SK-N-SH treated with all-trans-retinoic acid at 6 μM for 48 hours (cell line): ENCODE results near the gene ID4.

ENCODE experiments used
- ATAC-seq: fragments of 200-7000 bp; cut with Tn5 transposase; 3 replicates; pipeline ENCODE4 v1.9.1; 2020; ENCODE audit warnings: mild to moderate bottlenecking, moderate library complexity
- ARNTL ChIP-seq: fragments of 450-650 bp; formaldehyde crosslinking; IDR thresholded peaks from 2 replicates; pipeline ENCODE4 v1.5.0; 2020; ENCODE audit warnings: low read depth, mild to moderate bottlenecking, moderate library complexity, borderline replicate concordance
- BACH2 ChIP-seq: fragments of 250-450 bp; sonication (Bioruptor Pico); IDR thresholded peaks from 2 replicates; pipeline ENCODE4 v1.9.0; 2021; ENCODE audit warnings: mild to moderate bottlenecking, borderline replicate concordance
- ESRRG ChIP-seq: fragments of 250-450 bp; sonication (Bioruptor Pico); IDR thresholded peaks from 2 replicates; pipeline ENCODE4 v1.6.1; 2021; ENCODE audit warnings: mild to moderate bottlenecking
- GLIS3 ChIP-seq: fragments of 250-450 bp; sonication (Bioruptor Pico); IDR thresholded peaks from 2 replicates; pipeline ENCODE4 v1.5.0; 2020; ENCODE audit warnings: mild to moderate bottlenecking, moderate library complexity
- ISL1 ChIP-seq: fragments of 250-450 bp; sonication (Bioruptor Pico); IDR thresholded peaks from 2 replicates; pipeline ENCODE4 v2.1.2; 2022; ENCODE audit warnings: mild to moderate bottlenecking, moderate library complexity
- OSR1 ChIP-seq: fragments of 250-450 bp; sonication (Bioruptor Pico); IDR thresholded peaks from 2 replicates; pipeline ENCODE4 v1.8.0; 2022; ENCODE audit warnings: moderate library complexity, mild to moderate bottlenecking, inconsistent platforms
- PPARA ChIP-seq: fragments of 250-450 bp; sonication (Bioruptor Pico); IDR thresholded peaks from 2 replicates; pipeline ENCODE4 v1.5.0; 2020; ENCODE audit warnings: mild to moderate bottlenecking, borderline replicate concordance
- RARB ChIP-seq: fragments of 250-450 bp; sonication (Bioruptor Pico); IDR thresholded peaks from 2 replicates; pipeline ENCODE4 v1.8.0; 2021; ENCODE audit warnings: mild to moderate bottlenecking, moderate library complexity
- SNAI2 ChIP-seq: fragments of 250-450 bp; sonication (Bioruptor Pico); IDR thresholded peaks from 2 replicates; pipeline ENCODE4 v1.5.0; 2020; ENCODE audit warnings: mild to moderate bottlenecking, moderate library complexity
- TCF4 ChIP-seq: fragments of 250-450 bp; sonication (Bioruptor Pico); IDR thresholded peaks from 2 replicates; pipeline ENCODE4 v1.8.0; 2021; ENCODE audit warnings: mild to moderate bottlenecking, moderate library complexity, borderline replicate concordance
- TOX ChIP-seq: fragments of 250-450 bp; sonication (Bioruptor Pico); IDR thresholded peaks from 2 replicates; pipeline ENCODE4 v1.8.0; 2021; ENCODE audit warnings: mild to moderate bottlenecking, moderate library complexity, borderline replicate concordance
- ZFP30 ChIP-seq: fragments of 450-650 bp; formaldehyde crosslinking; IDR thresholded peaks from 2 replicates; pipeline ENCODE4 v1.5.0; 2022; ENCODE audit warnings: mild to moderate bottlenecking, moderate library complexity
- ZNF565 ChIP-seq: fragments of 450-650 bp; formaldehyde crosslinking; conservative IDR thresholded peaks from 2 replicates; pipeline ENCODE4 v1.5.0; 2020; ENCODE audit warnings: low read depth, mild to moderate bottlenecking, moderate library complexity
- ZNF70 ChIP-seq: fragments of 450-650 bp; formaldehyde crosslinking; IDR thresholded peaks from 2 replicates; pipeline ENCODE4 v1.5.0; 2020; ENCODE audit warnings: mild to moderate bottlenecking, moderate library complexity
- ZNF8 ChIP-seq: fragments of 450-650 bp; formaldehyde crosslinking; IDR thresholded peaks from 2 replicates; pipeline ENCODE4 v1.5.0; 2020; ENCODE audit warnings: mild to moderate bottlenecking, moderate library complexity
- TF ChIP-seq, protein P1 (sequence below): fragments of 250-450 bp; sonication (Bioruptor Pico); IDR thresholded peaks from 2 replicates; pipeline ENCODE4 v1.8.0; 2021; ENCODE audit warnings: low read depth, mild to moderate bottlenecking, moderate library complexity, borderline replicate concordance
- TF ChIP-seq, protein P2 (sequence below): fragments of 250-450 bp; sonication (Bioruptor Pico); IDR thresholded peaks from 2 replicates; pipeline ENCODE4 v1.5.1; 2020; ENCODE audit warnings: low read depth, mild to moderate bottlenecking, moderate library complexity
- TF ChIP-seq, protein P3 (sequence below): fragments of 250-450 bp; sonication (Bioruptor Pico); IDR thresholded peaks from 2 replicates; pipeline ENCODE4 v1.5.1; 2021; ENCODE audit warnings: mild to moderate bottlenecking, moderate library complexity

The ID4 gene

DNA sequence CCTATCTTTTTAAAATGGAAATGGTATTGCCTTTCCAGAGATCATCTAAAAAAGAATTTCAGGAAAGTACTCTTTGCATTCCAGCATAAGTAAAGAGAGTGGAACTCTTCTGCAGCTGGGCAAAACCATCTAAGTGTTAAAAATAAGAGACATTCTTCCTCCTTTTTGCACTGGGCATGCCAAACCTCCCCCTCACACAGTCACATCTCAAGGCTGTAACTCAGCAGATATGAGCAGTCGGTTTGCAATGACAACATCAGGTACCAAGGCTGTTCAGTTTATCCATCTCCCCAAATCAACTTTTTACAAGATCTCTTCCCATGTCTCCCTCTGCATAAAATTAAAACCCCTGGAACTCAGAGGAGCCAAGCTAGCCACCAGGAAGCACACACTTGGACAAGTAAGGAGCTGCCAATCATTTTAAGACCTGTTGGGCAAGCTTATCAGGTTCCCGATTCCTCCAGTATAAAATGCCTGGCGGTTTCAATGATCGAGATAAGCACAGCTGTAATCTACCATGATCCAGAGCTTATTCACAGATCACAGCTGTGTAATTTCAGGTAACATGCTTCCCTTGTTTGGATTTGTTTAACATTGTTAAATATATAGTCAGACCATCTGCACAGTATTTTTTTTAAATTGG, 23.2 kb downstream of the ID4 start (continued):
- TF ChIP-seq, protein P1, sequence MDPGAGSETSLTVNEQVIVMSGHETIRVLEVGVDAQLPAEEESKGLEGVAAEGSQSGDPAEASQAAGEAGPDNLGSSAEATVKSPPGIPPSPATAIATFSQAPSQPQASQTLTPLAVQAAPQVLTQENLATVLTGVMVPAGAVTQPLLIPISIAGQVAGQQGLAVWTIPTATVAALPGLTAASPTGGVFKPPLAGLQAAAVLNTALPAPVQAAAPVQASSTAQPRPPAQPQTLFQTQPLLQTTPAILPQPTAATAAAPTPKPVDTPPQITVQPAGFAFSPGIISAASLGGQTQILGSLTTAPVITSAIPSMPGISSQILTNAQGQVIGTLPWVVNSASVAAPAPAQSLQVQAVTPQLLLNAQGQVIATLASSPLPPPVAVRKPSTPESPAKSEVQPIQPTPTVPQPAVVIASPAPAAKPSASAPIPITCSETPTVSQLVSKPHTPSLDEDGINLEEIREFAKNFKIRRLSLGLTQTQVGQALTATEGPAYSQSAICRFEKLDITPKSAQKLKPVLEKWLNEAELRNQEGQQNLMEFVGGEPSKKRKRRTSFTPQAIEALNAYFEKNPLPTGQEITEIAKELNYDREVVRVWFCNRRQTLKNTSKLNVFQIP (CRISPR knock-in tag), result no peak
- TF ChIP-seq OSR1 (CRISPR knock-in tag) (no peak), ZNF70 (CRISPR knock-in tag) (no peak), ZNF565 (no peak), TOX (CRISPR knock-in tag) (no peak), TCF4 (CRISPR knock-in tag) (no peak), ISL1 (CRISPR knock-in tag) (no peak)
- TF ChIP-seq, protein P2, sequence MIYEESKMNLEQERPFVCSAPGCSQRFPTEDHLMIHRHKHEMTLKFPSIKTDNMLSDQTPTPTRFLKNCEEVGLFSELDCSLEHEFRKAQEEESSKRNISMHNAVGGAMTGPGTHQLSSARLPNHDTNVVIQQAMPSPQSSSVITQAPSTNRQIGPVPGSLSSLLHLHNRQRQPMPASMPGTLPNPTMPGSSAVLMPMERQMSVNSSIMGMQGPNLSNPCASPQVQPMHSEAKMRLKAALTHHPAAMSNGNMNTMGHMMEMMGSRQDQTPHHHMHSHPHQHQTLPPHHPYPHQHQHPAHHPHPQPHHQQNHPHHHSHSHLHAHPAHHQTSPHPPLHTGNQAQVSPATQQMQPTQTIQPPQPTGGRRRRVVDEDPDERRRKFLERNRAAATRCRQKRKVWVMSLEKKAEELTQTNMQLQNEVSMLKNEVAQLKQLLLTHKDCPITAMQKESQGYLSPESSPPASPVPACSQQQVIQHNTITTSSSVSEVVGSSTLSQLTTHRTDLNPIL (CRISPR knock-in tag), result no peak
- TF ChIP-seq, all 23 proteins: peak for 0

DNA sequence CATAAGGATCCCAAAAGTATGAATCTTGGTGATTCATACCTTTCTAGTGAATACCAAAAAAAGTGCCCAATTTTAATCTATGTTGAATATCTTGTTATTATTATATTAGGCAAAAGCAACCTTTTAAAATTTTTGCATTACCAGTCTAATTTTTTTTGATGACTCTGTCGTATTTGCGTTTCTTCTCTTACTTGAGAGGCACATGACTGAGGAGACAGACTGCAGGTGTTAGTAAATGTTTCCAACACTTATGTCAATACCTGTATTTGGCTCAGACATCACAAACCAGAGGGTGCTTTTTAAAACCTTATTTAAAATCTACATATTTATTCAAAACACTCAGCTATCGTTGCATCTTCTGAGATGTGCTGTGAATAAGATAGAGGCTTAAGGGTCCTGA, 27.1 kb downstream of the ID4 start:
- TF ChIP-seq, protein P2 (CRISPR knock-in tag), result no peak
- TF ChIP-seq BACH2 (CRISPR knock-in tag) (no peak), ARNTL (CRISPR knock-in tag) (no peak), GLIS3 (no peak), ZNF565 (no peak), ZNF8 (CRISPR knock-in tag) (no peak)
- TF ChIP-seq, all 23 proteins: peak for 0
- no peak for ATAC-seq

DNA sequence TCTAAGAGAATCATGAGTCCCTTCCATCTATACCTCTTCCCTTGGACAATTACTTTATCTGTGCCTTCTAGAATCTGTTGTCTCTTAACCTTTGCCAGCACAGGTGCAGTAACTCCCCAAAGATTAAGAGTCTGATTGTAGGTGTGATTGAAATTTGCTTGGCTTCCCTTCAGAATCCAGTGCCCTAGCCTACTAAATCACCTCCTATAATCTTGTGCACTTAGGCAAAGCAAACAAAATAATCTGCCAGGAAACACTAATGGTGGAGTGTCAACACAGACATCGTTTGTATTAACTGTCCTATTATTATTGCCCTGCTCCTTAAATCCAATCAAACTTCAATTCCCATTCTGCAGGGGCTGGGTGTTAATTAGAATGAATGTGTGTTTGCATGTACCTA, 28.0 kb downstream of the ID4 start:
- TF ChIP-seq ZFP30 (CRISPR knock-in tag), result no peak
- no peak for TF ChIP-seq ZNF70 (CRISPR knock-in tag)
- TF ChIP-seq, protein P3, sequence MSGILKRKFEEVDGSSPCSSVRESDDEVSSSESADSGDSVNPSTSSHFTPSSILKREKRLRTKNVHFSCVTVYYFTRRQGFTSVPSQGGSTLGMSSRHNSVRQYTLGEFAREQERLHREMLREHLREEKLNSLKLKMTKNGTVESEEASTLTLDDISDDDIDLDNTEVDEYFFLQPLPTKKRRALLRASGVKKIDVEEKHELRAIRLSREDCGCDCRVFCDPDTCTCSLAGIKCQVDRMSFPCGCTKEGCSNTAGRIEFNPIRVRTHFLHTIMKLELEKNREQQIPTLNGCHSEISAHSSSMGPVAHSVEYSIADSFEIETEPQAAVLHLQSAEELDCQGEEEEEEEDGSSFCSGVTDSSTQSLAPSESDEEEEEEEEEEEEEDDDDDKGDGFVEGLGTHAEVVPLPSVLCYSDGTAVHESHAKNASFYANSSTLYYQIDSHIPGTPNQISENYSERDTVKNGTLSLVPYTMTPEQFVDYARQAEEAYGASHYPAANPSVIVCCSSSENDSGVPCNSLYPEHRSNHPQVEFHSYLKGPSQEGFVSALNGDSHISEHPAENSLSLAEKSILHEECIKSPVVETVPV (CRISPR knock-in tag), result no peak
- TF ChIP-seq ESRRG (CRISPR knock-in tag), result no peak
- TF ChIP-seq ARNTL (CRISPR knock-in tag), result no peak

DNA sequence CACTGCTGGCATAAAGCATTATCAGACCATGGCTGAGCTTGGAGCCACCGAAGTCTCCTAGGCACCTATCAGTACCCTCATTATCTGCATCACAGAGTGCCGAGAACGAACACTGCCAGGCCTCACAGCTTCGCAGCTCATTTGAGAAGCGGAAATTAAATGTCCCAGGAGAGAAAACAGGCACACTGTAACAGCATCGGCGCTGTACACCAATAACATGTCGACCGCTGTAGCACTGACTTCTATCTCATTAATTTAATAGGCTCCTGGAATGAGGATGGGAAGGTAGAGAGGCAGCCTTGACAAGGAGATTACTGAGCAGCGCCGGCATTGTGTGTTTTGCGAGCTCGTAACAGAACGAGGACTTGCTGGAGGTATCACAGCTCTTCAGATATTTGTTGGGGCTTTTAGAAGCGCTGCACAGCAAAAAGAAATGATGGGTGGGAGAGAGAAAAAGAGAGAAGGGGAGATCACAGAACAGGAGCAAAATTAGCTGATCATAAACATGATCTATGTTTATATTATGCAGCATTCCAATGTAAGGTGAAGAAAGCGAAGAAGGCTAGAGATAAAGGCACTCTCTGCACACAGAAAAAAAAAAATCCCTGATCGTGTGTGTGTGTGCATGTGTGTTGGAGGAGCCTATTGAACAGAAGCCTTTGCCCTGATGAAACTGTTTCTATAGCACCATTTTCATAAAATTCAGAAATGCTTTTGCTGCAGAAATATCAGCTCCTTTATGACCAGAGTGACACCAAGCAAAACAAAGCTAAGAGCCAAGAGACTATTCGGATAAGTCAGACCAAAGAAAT, 29.2 kb downstream of the ID4 start:
- ATAC-seq, result peak; percentile 58
- TF ChIP-seq BACH2 (CRISPR knock-in tag), result no peak
- TF ChIP-seq RARB, result no peak
- no peak for TF ChIP-seq SNAI2
- no peak for TF ChIP-seq PPARA (CRISPR knock-in tag)
- TF ChIP-seq, protein P2 (CRISPR knock-in tag), result no peak
- no peak for TF ChIP-seq ESRRG (CRISPR knock-in tag)
- no peak for TF ChIP-seq OSR1 (CRISPR knock-in tag)
- no peak for TF ChIP-seq ZNF70 (CRISPR knock-in tag)

More for the DNA sequence above, 28.0 kb downstream of the ID4 start:
- ATAC-seq, result no peak
